ENCODE data around the gene ACVRL1. TPM values are rescaled to one million over a fixed set of nuclear protein-coding genes. Genes with fewer than 3 reads are reported as not detected.
A peak's percentile ranks its signal among the peaks of the same experiment; 100 is the strongest.

Gene ACVRL1
- total and polyA plus RNA-seq, 4 donors: 76.1 to 186 (median 115) TPM

- Histone ChIP-seq H3K27ac (ENCODE audit: low read depth in 1 of 2, low read length in 1 of 2) (no peak overlapping the region), H3K27me3 (ENCODE audit: control insufficient read depth in 3 of 3, insufficient read depth in 3 of 3, low read length in 2 of 3) (no peaks in the 10 kb centered on the region), H3K36me3 (ENCODE audit: control insufficient read depth in 4 of 4, insufficient read depth in 4 of 4, low read length in 4 of 4) (peaks cover 0 to 4% (median 3%) of the 10 kb centered on the region in 4 donors), H3K4me1 (ENCODE audit: control insufficient read depth in 5 of 5, insufficient read depth in 5 of 5, low read length in 5 of 5) (peaks cover 0 to 10% (median 8%) of the 10 kb centered on the region in 5 donors), H3K4me3 (no peak overlapping the region), H3K9me3 (ENCODE audit: control insufficient read depth in 4 of 4, insufficient read depth in 3 of 4, low read length in 3 of 4) (no peaks in the 10 kb centered on the region), H3K9ac (ENCODE audit: insufficient read depth in 1 of 2, low read length in 2 of 2) (no peak overlapping the region)
- WGBS, 2 donors: 17 to 26% methylated on average over 1 of the region's 1 CpG
- ATAC-seq (ENCODE audit: insufficient read depth, low FRiP score): no peak
- TF ChIP-seq, protein P1, sequence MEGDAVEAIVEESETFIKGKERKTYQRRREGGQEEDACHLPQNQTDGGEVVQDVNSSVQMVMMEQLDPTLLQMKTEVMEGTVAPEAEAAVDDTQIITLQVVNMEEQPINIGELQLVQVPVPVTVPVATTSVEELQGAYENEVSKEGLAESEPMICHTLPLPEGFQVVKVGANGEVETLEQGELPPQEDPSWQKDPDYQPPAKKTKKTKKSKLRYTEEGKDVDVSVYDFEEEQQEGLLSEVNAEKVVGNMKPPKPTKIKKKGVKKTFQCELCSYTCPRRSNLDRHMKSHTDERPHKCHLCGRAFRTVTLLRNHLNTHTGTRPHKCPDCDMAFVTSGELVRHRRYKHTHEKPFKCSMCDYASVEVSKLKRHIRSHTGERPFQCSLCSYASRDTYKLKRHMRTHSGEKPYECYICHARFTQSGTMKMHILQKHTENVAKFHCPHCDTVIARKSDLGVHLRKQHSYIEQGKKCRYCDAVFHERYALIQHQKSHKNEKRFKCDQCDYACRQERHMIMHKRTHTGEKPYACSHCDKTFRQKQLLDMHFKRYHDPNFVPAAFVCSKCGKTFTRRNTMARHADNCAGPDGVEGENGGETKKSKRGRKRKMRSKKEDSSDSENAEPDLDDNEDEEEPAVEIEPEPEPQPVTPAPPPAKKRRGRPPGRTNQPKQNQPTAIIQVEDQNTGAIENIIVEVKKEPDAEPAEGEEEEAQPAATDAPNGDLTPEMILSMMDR (IDR thresholded peaks at IDR 0.05; ENCODE audit: control extremely low read depth, extremely low read depth): no peak
- peak in 1 of 3 donors; percentile 48 for DNase-seq
Observed at GRCh38 chr12:51961834-51962233, 54.5 kb downstream of the ACVRL1 start.

DNA sequence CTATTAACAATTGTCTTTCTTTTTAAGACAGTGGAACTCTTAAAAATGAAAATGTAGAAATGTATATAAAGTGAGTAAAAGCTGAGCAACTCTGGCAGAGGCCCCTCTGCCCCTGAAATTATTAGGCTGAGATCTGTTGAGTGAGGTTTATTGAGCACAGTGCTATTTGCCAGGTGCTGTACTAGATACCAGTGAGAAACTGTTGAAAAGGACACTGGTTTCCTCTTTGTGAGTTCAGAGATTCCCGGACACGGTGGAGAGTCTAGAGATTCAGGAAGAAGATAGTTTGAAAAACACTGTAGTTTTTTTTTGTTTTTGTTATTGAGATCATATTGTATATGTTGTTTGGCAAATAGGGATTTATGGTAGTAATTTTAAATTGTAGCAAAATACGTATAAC, 55.4 kb downstream of the ACVRL1 start:
- Histone ChIP-seq H3K9ac (ENCODE audit: insufficient read depth in 1 of 2, low read length in 2 of 2) (no peak overlapping the region), H3K27me3 (ENCODE audit: control insufficient read depth in 3 of 3, insufficient read depth in 3 of 3, low read length in 2 of 3) (no peaks in the 10 kb centered on the region), H3K9me3 (ENCODE audit: control insufficient read depth in 4 of 4, insufficient read depth in 3 of 4, low read length in 3 of 4) (no peaks in the 10 kb centered on the region), H3K36me3 (ENCODE audit: control insufficient read depth in 4 of 4, insufficient read depth in 4 of 4, low read length in 4 of 4) (peaks cover 0 to 4% (median 3%) of the 10 kb centered on the region in 4 donors), H3K4me3 (no peak overlapping the region), H3K27ac (ENCODE audit: low read depth in 1 of 2, low read length in 1 of 2) (no peak overlapping the region), H3K4me1 (ENCODE audit: control insufficient read depth in 5 of 5, insufficient read depth in 5 of 5, low read length in 5 of 5) (peaks cover 0 to 11% (median 8%) of the 10 kb centered on the region in 5 donors)
- TF ChIP-seq, protein P1 (IDR thresholded peaks at IDR 0.05; ENCODE audit: control extremely low read depth, extremely low read depth): no peak
- DNase-seq (no peak), ATAC-seq (ENCODE audit: insufficient read depth, low FRiP score) (no peak)
- 50 to 70% methylated on average over 3 of the region's 3 CpGs for WGBS, 2 donors

GRCh38 chr12:51963477-51963876, 56.2 kb downstream of the ACVRL1 start:
- no peak overlapping the region for H3K9ac ChIP-seq (ENCODE audit: insufficient read depth in 1 of 2, low read length in 2 of 2)
- no peak overlapping the region for H3K27ac ChIP-seq (ENCODE audit: low read depth in 1 of 2, low read length in 1 of 2)
- DNase-seq (no peak), ATAC-seq (ENCODE audit: insufficient read depth, low FRiP score) (no peak)
- peaks cover 0 to 4% (median 3%) of the 10 kb centered on the region in 4 donors for H3K36me3 ChIP-seq (ENCODE audit: control insufficient read depth in 4 of 4, insufficient read depth in 4 of 4, low read length in 4 of 4)
- TF ChIP-seq, protein P1 (IDR thresholded peaks at IDR 0.05; ENCODE audit: control extremely low read depth, extremely low read depth): no peak
- no peaks in the 10 kb centered on the region for H3K27me3 ChIP-seq (ENCODE audit: control insufficient read depth in 3 of 3, insufficient read depth in 3 of 3, low read length in 2 of 3)
- WGBS, 2 donors: 96 to 97% methylated on average over 4 of the region's 4 CpGs
- no peaks in the 10 kb centered on the region for H3K9me3 ChIP-seq (ENCODE audit: control insufficient read depth in 4 of 4, insufficient read depth in 3 of 4, low read length in 3 of 4)
- peaks cover 0 to 10% (median 8%) of the 10 kb centered on the region in 5 donors for H3K4me1 ChIP-seq (ENCODE audit: control insufficient read depth in 5 of 5, insufficient read depth in 5 of 5, low read length in 5 of 5)
- no peak overlapping the region for H3K4me3 ChIP-seq

GRCh38 chr12:51969643-51970042, 62.3 kb downstream of the ACVRL1 start:
- DNase-seq (no peak), ATAC-seq (ENCODE audit: insufficient read depth, low FRiP score) (no peak)
- Histone ChIP-seq H3K9ac (ENCODE audit: insufficient read depth in 1 of 2, low read length in 2 of 2) (no peak overlapping the region), H3K27me3 (ENCODE audit: control insufficient read depth in 3 of 3, insufficient read depth in 3 of 3, low read length in 2 of 3) (no peaks in the 10 kb centered on the region), H3K36me3 (ENCODE audit: control insufficient read depth in 4 of 4, insufficient read depth in 4 of 4, low read length in 4 of 4) (peaks cover 0 to 4% (median 0%) of the 10 kb centered on the region in 4 donors), H3K9me3 (ENCODE audit: control insufficient read depth in 4 of 4, insufficient read depth in 3 of 4, low read length in 3 of 4) (no peaks in the 10 kb centered on the region), H3K4me1 (ENCODE audit: control insufficient read depth in 5 of 5, insufficient read depth in 5 of 5, low read length in 5 of 5) (peaks cover 7 to 29% (median 11%) of the 10 kb centered on the region in 5 donors), H3K4me3 (no peak overlapping the region), H3K27ac (ENCODE audit: low read depth in 1 of 2, low read length in 1 of 2) (no peak overlapping the region)
- WGBS, 2 donors: 96 to 100% methylated on average over 2 of the region's 2 CpGs
- TF ChIP-seq, protein P1 (IDR thresholded peaks at IDR 0.05; ENCODE audit: control extremely low read depth, extremely low read depth): no peak
